BLaER1 (cell line): ENCODE measurements around the gene TDRD7.

Experiments used
- H3K27ac ChIP-seq: shearing (Covaris generic); formaldehyde crosslinking; 2 replicates; pipeline ENCODE4 v1.8.1; 2022
- H3K27me3 ChIP-seq: shearing (Covaris generic); formaldehyde crosslinking; 2 replicates; pipeline ENCODE4 v1.8.1; 2022
- H3K36me3 ChIP-seq: shearing (Covaris generic); formaldehyde crosslinking; 2 replicates; pipeline ENCODE4 v1.8.1; 2022
- H3K4me1 ChIP-seq: shearing (Covaris generic); formaldehyde crosslinking; 2 replicates; pipeline ENCODE4 v1.8.1; 2022
- H3K4me2 ChIP-seq: shearing (Covaris generic); formaldehyde crosslinking; 2 replicates; pipeline ENCODE4 v1.8.1; 2022
- H3K4me3 ChIP-seq: shearing (Covaris generic); formaldehyde crosslinking; 2 replicates; pipeline ENCODE4 v1.8.1; 2022
- H3K9ac ChIP-seq: shearing (Covaris generic); formaldehyde crosslinking; 2 replicates; pipeline ENCODE4 v1.8.1; 2022
- H3K9me3 ChIP-seq: shearing (Covaris generic); formaldehyde crosslinking; 2 replicates; pipeline ENCODE4 v1.8.1; 2022
- H4K20me1 ChIP-seq: shearing (Covaris generic); formaldehyde crosslinking; 2 replicates; pipeline ENCODE4 v1.8.1; 2022
- Cebpa-rat ChIP-seq: shearing (Covaris generic); IDR thresholded peaks from 2 replicates; pipeline ENCODE4 v1.8.1; 2022

TDRD7 gene

DNA sequence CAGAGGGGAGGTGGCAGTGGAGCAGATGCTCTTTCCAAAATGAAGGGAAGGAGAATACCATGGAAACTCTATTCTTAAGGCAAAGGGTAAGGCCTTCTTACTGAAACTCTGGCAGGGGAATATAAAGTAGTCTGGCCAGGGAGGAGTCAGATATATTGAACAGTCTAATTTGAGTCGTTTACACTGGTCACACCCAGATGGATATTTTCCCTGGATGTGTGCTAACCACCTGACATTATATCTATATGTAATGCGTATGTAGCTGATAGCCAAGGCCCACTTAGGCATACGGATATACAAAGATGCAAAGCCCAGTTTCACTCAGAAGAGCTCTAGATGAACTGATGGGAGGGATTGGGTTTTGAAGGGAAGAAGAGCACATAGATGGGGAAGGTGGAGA lies 7.0 kb downstream of the TDRD7 start:
- H3K36me3 ChIP-seq, result no peaks in the 10 kb centered on the region
- H3K27me3 ChIP-seq, result no peaks in the 10 kb centered on the region
- H3K4me2 ChIP-seq, result no peak overlapping the region
- no peaks in the 10 kb centered on the region for H3K9me3 ChIP-seq
- H3K4me1 ChIP-seq, result peaks cover under 1% of the 10 kb centered on the region; the same call in 1 of the 2 replicates
- H3K27ac ChIP-seq, result no peak overlapping the region
- no peak overlapping the region for H3K9ac ChIP-seq
- TF ChIP-seq Cebpa-rat, result no peak
- H3K4me3 ChIP-seq, result no peak overlapping the region
- peaks cover 44% of the 10 kb centered on the region for H4K20me1 ChIP-seq

DNA sequence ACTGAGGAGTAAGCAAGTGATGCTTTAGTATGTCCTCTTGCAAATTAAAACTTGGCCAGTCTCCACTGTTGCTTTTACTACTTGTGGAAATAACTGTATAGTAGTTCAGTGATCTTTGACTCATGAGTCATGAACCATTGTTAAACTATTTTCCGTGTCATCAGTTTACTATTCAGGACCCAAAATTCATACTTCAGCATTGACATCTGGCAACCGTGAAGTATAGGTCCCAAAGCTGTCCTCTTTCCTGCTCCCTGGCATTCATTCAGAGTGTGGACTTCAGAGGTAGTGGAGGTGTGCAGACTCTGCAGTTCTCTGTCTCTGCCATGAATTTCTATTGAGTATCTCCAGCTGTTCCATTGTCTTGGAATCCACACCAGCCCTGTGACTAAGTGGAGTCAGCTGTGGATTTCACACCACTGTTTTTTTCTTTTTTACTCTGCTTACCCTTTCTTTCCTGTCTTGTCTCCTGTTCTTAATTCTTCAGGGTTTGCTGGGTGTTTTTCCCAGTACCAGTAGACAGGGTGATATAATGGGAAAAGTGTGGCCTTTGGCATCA lies 7.5 kb downstream of the TDRD7 start:
- no peaks in the 10 kb centered on the region for H3K4me1 ChIP-seq
- H3K9ac ChIP-seq, result no peak overlapping the region
- H3K4me2 ChIP-seq, result no peak overlapping the region
- TF ChIP-seq Cebpa-rat, result no peak
- no peak overlapping the region for H3K27ac ChIP-seq
- H4K20me1 ChIP-seq, result peaks cover 39% of the 10 kb centered on the region
- no peaks in the 10 kb centered on the region for H3K27me3 ChIP-seq
- H3K9me3 ChIP-seq, result no peaks in the 10 kb centered on the region
- H3K36me3 ChIP-seq, result no peaks in the 10 kb centered on the region
- no peak overlapping the region for H3K4me3 ChIP-seq

DNA sequence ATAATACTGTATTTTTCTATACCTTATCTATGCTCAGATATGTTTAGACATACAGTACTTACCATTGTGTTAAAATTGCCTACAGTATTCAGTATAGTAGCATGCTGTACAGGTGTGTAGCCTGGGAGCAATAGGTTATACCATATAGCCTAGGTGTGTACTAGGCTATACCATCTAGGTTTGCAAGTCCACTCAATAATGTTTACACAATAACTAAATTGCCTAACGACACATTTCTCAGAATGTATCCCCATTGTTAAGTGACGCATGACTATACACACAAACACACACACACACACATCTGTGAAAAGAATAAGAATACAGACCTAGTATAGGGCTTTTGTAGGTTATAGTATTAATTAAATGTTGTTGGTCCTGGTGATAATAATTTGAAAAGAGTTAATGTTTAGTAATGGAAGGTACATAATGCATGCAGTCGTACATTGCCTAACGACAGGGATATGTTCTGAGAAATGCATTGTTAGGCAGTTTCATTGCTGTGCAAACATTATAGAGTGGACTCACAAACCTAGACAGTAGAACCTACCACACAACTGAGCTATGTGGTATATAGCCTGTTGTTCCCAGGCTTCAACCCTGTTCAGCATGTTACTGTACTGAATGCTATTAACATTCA lies 13.6 kb downstream of the TDRD7 start:
- Histone ChIP-seq H3K9me3 (no peaks in the 10 kb centered on the region), H3K36me3 (peaks cover 9% of the 10 kb centered on the region; the same call in 1 of the 2 replicates), H3K4me2 (no peak overlapping the region), H3K27me3 (no peaks in the 10 kb centered on the region), H4K20me1 (no peaks in the 10 kb centered on the region), H3K9ac (no peak overlapping the region), H3K27ac (no peak overlapping the region), H3K4me1 (no peaks in the 10 kb centered on the region), H3K4me3 (no peak overlapping the region)
- TF ChIP-seq Cebpa-rat, result no peak

DNA sequence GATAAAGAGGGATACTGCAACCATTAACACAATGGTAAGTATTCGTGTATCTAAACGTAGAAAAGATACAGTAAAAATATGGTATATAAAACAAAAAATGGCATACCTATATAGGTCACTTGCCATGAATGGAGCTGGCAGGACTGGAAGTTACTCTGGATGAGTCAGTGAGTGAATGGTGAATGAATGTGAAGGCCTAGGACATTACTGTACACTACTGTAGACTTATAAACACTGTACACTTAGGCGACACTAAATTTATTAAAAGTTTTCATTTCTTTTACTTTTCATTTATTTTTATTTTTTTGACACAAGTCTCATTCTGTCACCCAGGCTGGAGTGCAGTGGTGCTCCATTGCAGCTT lies 14.1 kb downstream of the TDRD7 start:
- Histone ChIP-seq H3K36me3 (peaks cover 13% of the 10 kb centered on the region), H3K9ac (no peak overlapping the region), H3K4me2 (no peak overlapping the region), H3K27ac (no peak overlapping the region), H3K9me3 (no peaks in the 10 kb centered on the region), H3K27me3 (no peaks in the 10 kb centered on the region), H3K4me3 (no peak overlapping the region), H4K20me1 (no peaks in the 10 kb centered on the region), H3K4me1 (no peaks in the 10 kb centered on the region)
- TF ChIP-seq Cebpa-rat, result no peak

DNA sequence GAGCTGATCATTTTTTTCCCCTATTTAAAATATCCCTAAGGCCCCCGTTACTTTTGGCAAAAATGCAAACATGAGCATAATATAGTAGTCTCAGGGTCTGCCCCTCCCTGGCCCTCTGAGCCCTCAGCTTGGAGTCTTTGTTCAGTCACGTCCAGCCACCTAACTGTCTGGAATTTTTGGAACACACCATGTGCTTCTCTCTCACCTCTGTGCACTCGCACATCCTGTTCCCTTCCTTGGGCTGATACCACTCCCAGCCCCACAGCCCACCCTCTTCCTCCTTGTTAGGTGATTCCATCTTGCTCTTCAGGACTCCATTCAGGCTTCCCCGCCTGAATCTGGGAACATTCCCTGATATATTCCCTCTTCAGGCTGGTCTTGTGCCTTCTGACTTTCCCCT lies 16.0 kb downstream of the TDRD7 start:
- Histone ChIP-seq H3K9ac (no peak overlapping the region), H3K27me3 (no peaks in the 10 kb centered on the region), H4K20me1 (no peaks in the 10 kb centered on the region), H3K9me3 (no peaks in the 10 kb centered on the region), H3K36me3 (peaks cover 23% of the 10 kb centered on the region), H3K4me1 (no peaks in the 10 kb centered on the region), H3K27ac (no peak overlapping the region), H3K4me3 (no peak overlapping the region), H3K4me2 (no peak overlapping the region)
- no peak for TF ChIP-seq Cebpa-rat

DNA sequence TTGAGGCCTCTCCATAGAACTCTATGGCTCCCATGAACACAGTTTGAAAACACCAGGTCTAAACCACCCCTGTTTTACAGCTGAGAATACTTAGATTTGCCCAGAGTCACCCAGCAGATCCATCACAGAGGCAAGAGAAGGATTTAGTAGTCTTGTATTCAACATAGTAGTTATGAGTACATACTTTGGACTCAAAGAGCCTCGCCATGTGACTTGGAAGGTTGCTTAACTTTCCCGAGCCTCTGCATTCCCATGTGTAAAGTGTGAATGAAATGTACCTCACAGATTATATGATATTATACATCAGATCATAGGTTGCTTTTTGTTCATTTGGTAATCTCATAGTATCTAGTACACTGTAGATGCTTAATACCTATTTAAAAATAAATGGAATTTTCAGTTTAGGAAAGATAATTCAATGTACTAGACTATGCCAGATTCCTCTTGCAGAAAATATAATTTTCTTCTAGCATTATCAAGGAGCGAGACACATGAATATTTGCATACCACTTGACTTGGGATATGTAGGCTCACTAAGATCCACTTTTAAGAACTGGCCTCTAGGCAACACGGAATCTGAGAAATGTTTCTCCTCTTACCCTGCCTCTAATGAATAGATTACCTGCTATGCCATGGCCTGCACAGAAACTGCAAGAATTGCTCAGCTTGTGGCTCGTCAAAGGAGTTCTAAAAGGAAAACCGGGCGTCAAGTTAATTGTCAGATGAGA lies 18.6 kb downstream of the TDRD7 start:
- Histone ChIP-seq H3K36me3 (peaks cover 29% of the 10 kb centered on the region), H3K27me3 (no peaks in the 10 kb centered on the region), H3K9ac (no peak overlapping the region), H3K9me3 (no peaks in the 10 kb centered on the region), H4K20me1 (no peaks in the 10 kb centered on the region), H3K4me3 (no peak overlapping the region), H3K4me2 (no peak overlapping the region), H3K4me1 (no peaks in the 10 kb centered on the region), H3K27ac (no peak overlapping the region)
- TF ChIP-seq Cebpa-rat, result no peak

DNA sequence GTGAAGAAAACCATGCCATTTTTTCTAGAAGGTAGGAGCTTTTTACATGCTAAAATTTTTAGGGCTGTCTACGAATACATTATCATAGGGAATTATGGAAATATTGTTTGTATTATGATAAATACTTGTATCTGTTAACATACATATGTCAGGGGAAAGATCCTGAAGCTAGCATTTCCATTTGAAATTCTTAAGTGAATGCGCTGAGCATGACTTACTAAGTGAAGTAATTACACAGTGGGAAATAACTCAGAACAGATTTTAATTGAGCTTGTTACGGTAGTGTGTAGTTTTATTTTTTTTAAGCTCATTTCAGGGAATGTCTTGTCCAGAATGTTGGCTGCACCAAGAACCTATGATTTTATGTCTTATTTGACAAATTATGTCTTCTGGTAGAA lies 19.1 kb downstream of the TDRD7 start:
- no peaks in the 10 kb centered on the region for H4K20me1 ChIP-seq
- H3K9ac ChIP-seq, result no peak overlapping the region
- H3K4me3 ChIP-seq, result no peak overlapping the region
- H3K27me3 ChIP-seq, result no peaks in the 10 kb centered on the region
- no peaks in the 10 kb centered on the region for H3K9me3 ChIP-seq
- peaks cover 29% of the 10 kb centered on the region for H3K36me3 ChIP-seq
- TF ChIP-seq Cebpa-rat, result no peak
- H3K4me1 ChIP-seq, result no peaks in the 10 kb centered on the region
- H3K4me2 ChIP-seq, result no peak overlapping the region
- H3K27ac ChIP-seq, result no peak overlapping the region

DNA sequence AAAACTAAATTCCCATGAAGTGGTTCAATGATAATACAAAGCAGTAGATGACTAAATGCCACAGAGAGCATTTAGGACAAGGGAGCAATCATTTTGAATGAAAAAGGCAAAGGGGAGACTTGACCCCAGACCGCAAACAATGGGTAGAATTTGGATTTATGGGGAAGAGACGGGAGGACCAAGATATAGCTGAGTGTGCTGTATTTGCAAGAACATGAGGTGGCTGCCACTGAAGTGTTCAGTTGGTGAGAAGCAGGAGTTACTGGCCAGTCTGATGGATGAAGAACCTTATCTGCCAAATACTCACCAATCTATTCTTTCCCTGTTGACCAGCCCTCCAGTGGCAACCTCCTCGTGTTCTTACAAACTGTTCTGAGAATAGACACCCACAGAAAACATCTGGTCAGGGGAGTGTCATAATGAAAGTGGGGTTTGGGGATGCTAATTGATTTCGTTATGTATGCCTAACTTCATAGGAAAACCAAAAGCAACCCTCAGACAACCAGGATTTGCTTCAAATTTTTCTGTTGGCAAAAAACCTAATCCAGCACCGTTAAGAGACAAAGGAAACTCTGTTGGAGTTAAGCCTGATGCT lies 19.8 kb downstream of the TDRD7 start:
- Histone ChIP-seq H3K4me3 (no peak overlapping the region), H3K9me3 (no peaks in the 10 kb centered on the region), H3K9ac (no peak overlapping the region), H3K27ac (no peak overlapping the region), H4K20me1 (no peaks in the 10 kb centered on the region), H3K27me3 (no peaks in the 10 kb centered on the region), H3K4me2 (no peak overlapping the region), H3K4me1 (no peaks in the 10 kb centered on the region), H3K36me3 (peaks cover 29% of the 10 kb centered on the region)
- TF ChIP-seq Cebpa-rat, result no peak

DNA sequence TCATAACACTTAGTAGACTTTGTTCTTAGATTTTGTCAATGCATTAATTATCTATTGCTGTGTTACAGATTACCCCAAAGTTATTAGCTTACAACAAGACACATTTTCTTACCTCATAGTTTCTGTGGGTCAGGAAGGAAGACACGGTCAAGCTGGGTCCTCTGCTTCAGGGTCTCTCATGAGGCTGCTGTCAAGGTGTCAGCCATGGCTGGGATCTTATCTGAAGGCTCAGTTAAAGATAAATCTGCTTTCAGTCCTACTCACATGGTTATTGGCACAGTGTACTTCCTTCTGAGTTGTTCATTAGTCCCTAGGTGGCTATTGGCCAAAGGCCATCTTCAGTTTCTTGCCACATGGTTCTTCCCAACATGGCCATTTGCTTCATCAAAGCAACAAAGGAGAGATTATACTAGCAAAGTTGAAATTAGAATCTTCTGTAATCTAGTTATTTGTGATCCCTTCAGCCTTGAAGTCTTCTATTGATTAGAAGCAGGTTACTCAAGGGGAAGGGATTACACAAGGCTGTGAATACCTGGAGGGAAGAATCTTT lies 25.2 kb downstream of the TDRD7 start:
- Histone ChIP-seq H3K27me3 (no peaks in the 10 kb centered on the region), H3K9ac (no peak overlapping the region), H3K36me3 (peaks cover 25% of the 10 kb centered on the region), H3K27ac (no peak overlapping the region), H3K4me2 (no peak overlapping the region), H4K20me1 (no peaks in the 10 kb centered on the region), H3K4me3 (no peak overlapping the region), H3K4me1 (no peaks in the 10 kb centered on the region), H3K9me3 (no peaks in the 10 kb centered on the region)
- no peak for TF ChIP-seq Cebpa-rat

DNA sequence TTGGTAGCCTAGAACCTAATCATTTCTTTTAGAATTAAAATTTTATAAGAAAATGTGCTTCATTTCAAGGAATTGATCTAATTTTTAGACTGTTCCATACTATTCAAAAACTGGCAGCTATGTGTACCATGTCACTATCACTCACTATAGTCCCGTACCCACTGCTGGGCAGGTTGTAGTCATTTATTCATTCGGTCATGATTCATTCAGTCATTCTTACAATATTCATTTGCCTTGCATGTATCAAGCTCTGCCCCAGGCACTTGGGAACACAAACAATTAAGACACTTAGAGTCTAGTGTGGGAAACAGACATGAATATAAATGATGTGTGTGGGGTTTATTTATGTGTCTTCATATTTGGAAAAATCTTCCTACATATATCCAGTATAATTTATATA lies 26.4 kb downstream of the TDRD7 start:
- peaks cover 19% of the 10 kb centered on the region for H3K36me3 ChIP-seq
- no peaks in the 10 kb centered on the region for H3K27me3 ChIP-seq
- H3K9me3 ChIP-seq, result no peaks in the 10 kb centered on the region
- no peaks in the 10 kb centered on the region for H4K20me1 ChIP-seq
- no peak for TF ChIP-seq Cebpa-rat
- no peak overlapping the region for H3K27ac ChIP-seq
- no peaks in the 10 kb centered on the region for H3K4me1 ChIP-seq
- H3K4me3 ChIP-seq, result no peak overlapping the region
- H3K4me2 ChIP-seq, result no peak overlapping the region
- H3K9ac ChIP-seq, result no peak overlapping the region
